Left lobe of liver (tissue), 2 donors: ENCODE measurements around the gene KRTAP4-16. TPM values are rescaled to one million over a fixed set of nuclear protein-coding genes. Genes with fewer than 3 reads are reported as not detected.
"Not testable (repeated sequence)": the region's sequence is repeated elsewhere in the genome, so short reads cannot be mapped to it uniquely, and the experiment has no call there.

Experiments used
- ATAC-seq: fragments of 200-7000 bp; cut with Tn5 transposase; one replicate; pipeline ENCODE4 v1.9.1; 2020; ENCODE audit warnings: mild to moderate bottlenecking, moderate library complexity
- DNase-seq: peaks from one replicate; pipeline ENCODE4 v3.0.0-alpha.2; 2020; ENCODE audit warnings: low spot score
- total RNA-seq: library from RNA; stranded (reverse); gene quantifications from one replicate; pipeline ENCODE4 v1.2.1, GENCODE V29; 2021
- donor health status: DM: no; HTN: no; CAD: no; lungs with moderate emphysema.
- donor health status: DM: no; HTN: yes; CAD: no.

The KRTAP4-16 gene
- total RNA-seq, 1 donor from 2014 or later = not detected

GRCh38 chr17:41082626-41083025, 19.4 kb downstream of the KRTAP4-16 start:
- ATAC-seq (no peak), DNase-seq (no peak)

GRCh38 chr17:41076788-41077187, 25.2 kb downstream of the KRTAP4-16 start:
- DNase-seq = no peak
- no peak for ATAC-seq

- ATAC-seq (no peak), DNase-seq (no peak)
These were observed 28.3 kb downstream of the KRTAP4-16 start for GRCh38 chr17:41073676-41074075.

DNA sequence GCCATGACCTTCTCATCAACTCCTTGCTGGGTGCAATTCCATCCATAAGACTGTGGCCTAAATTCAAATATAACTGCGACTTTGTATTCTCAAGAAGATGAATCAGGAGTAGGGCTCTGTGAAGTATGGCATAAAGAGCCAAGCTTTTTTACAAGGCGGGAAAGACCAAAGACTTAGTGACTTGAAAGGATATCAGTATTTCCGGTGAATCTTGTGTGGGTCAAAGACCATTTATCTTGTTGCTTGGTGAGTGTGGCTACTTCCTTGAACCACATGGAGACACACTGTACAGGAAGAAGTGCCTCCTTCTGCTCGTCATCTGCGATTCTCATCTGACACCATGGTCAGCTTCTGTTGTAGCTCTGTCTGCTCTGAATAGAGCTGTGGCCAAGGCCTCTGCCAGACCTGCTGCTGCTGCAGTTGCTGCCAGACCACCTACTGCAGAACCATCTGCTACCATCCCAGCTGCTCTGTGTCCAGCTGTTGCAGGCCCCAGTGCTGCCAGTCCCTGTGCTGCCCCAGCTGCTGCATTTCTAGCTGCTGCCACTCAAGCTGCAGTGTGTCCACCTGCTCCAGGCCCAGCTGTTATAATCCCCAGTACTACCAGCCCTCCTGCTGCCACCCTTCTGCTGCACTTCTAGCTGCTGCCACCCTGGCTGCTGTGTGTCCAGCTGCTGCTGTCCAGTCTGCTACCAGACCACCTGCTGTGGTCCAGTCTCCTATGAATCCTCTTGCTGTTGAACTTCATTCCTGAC, 30.2 kb downstream of the KRTAP4-16 start:
- DNase-seq (no peak), ATAC-seq (no peak)

DNA sequence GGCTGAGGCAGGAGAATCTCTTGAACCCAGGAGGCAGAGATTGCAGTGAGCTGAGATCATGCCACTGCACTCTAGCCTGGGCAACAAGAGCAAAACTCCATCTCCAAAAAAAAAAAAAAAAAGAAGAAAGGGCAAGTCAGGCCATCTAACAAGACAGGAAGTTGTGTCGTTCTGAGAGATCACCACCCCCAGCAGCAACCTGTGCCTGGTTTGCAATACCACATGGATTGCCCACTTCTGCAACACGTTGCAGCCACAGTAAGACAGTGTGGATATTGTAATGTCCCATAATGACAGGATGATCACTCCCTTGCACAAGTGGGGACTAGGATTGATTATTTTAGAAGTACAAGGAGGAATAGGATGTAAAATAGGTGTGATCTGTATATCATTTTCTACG, 33.0 kb downstream of the KRTAP4-16 start:
- DNase-seq = no peak
- ATAC-seq = no peak

DNA sequence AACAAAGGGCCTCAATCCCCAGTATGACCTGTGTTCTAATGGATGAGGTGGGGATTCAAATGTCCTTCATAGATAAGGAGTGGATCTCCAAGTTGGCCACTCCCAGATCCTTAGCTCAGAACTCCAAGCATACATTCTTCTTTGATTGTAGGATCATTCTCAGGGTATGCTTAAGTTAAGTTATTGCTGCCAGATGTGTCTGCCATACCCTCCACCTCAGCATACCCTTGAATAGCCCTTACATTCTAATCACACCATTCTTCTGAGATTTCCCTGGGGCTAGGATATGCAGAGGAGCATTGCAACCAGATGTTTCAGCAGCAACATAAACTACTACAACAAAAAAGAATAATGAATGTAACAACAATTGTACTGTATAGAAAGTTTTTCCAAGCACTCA, 34.7 kb downstream of the KRTAP4-16 start:
- no peak for DNase-seq
- ATAC-seq = no peak

- ATAC-seq = no peak
- DNase-seq = no peak
These were observed 36.0 kb downstream of the KRTAP4-16 start, which contains the start of gene KRTAP2-4 for GRCh38 chr17:41065829-41066624. TSS of gene KRTAP2-4 (minus strand) at chr17:41065879. CDS start at chr17:41065845, 34 bp downstream.

GRCh38 chr17:41065016-41065689, 36.9 kb downstream of the KRTAP4-16 start:
- ATAC-seq, DNase-seq: not testable (repeated sequence)

- no peak for ATAC-seq
- DNase-seq = no peak
These were observed 37.7 kb downstream of the KRTAP4-16 start for GRCh38 chr17:41064301-41064700.

GRCh38 chr17:41063449-41063848, 38.6 kb downstream of the KRTAP4-16 start:
- DNase-seq (no peak), ATAC-seq (no peak)

GRCh38 chr17:41061964-41062363, 40.0 kb downstream of the KRTAP4-16 start:
- DNase-seq = no peak
- no peak for ATAC-seq

DNA sequence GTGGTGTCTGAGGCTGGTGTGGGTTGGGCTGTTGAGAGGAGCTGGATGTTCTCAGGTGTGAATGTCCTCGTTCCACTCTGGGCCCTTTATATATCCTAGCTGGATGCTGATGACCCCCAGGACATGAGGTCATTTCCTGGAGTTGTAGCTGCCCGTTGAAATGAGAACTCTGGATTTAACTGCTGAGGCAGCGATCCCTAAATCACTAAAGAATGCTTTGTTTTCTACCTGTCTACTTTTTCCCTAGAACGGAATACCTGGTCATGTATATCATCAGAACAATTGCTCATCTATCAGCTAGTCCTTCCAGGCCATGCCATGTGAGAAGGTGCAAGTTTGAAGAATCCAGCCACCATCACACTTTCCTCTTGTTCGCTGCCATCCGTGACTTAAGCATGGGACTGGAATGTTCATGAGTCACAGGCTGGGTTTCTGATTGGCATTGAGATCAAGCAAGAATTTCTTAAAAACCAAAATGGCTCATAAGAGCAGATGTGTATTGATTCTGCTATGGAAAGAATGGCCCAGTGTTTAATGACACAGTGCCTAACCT, 41.9 kb downstream of the KRTAP4-16 start, which contains the start of gene KRTAP2-3:
Gene KRTAP2-3, minus strand, starts transcription at position 63 of the 553 bp plus-strand sequence. CDS start 64 bp downstream, outside the sequence.
- ATAC-seq (no peak), DNase-seq (no peak)

GRCh38 chr17:41059276-41060051, 42.5 kb downstream of the KRTAP4-16 start:
- not testable (repeated sequence) for DNase-seq, ATAC-seq

DNA sequence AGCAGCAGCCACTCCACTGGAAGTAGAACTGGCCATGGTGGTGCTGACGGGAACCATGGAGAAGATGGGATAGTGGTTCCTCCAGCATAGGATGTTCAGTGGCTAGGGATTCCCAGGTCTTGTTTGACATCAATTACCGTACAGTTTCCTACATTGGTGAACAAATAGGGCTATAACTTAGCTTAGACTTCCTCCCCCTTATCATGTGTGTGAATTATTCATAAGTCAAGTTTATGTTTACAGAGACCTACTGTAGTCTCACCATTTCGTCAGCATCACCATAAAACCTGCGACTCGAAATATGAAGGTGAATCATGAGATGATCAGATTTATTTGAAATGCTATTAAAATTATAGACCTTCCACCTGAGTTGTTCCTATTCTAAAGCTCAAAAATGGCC, 43.3 kb downstream of the KRTAP4-16 start:
- no peak for DNase-seq
- ATAC-seq = no peak

DNA sequence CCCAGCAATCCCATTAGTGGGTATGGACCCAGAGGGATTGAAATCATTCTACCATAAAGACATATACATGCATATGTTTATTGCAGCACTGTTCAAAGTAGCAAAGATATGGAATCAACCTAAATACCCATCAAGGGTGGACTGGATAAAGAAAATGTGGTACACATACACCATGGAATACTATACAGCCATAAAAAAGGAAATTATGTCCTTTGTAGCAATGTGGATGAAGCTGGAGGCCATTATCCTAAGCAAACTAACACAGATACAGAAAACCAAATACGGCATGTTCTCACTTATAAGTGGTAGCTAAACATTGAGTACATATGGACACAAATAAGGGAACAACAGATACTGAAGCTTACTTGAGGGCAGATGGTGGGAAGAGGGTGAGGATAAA, 44.5 kb downstream of the KRTAP4-16 start:
- no peak for ATAC-seq

GRCh38 chr17:41055130-41055529, 46.9 kb downstream of the KRTAP4-16 start, which contains the start of gene KRTAP2-2:
TSS of gene KRTAP2-2 (minus strand) at chr17:41055230. CDS start at chr17:41055211, 19 bp downstream.
- DNase-seq, ATAC-seq: not testable (repeated sequence)

More for the DNA sequence above, 44.5 kb downstream of the KRTAP4-16 start:
- DNase-seq = no peak

- not testable (repeated sequence) for DNase-seq, ATAC-seq
These were observed 47.5 kb downstream of the KRTAP4-16 start for GRCh38 chr17:41054556-41054955.

DNA sequence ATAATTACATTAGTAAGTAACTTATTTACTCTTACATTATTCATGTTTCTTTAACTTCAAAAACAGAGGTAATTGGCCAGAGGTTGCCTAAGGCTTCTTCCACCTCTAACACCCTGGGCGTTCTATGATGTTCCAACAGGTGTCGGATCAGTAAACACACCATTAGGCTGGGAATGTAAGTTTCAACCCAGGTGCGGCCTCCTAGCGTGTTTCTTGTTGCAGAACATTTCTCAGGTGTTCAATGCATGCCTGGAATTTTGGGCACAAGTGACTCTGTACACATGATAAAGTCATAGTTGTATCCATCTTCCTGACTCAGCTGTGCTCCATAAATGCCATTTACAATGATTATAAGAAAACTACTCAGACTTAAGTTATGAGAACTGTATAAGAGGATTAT, 48.0 kb downstream of the KRTAP4-16 start:
- no peak for ATAC-seq
- no peak for DNase-seq

DNA sequence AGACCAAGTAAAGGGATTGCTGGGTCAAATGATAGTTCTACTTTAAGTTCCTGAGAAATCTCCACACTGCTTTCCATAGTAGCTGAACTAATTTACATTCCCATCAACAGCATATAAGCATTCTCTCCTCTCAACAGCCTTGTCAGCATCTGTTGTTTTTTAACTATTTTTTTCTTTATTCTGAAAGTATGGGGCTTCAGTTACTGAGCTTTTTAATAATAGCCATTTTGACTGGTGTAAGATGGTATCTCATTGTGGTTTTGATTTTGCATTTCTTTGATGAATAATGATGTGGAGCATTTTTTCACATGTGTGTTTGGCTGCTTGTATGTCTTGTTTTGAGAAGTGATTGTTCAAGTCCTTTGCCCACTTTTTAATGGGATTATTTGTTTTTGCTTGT, 49.4 kb downstream of the KRTAP4-16 start:
- no peak for DNase-seq
- ATAC-seq = no peak
